ENCODE data around the gene SNCAIP. TPM values are rescaled to one million over a fixed set of nuclear protein-coding genes. Genes with fewer than 3 reads are reported as not detected.

Gene SNCAIP
- total RNA-seq, 1 experiment from 2014 or later = not detected

DNA sequence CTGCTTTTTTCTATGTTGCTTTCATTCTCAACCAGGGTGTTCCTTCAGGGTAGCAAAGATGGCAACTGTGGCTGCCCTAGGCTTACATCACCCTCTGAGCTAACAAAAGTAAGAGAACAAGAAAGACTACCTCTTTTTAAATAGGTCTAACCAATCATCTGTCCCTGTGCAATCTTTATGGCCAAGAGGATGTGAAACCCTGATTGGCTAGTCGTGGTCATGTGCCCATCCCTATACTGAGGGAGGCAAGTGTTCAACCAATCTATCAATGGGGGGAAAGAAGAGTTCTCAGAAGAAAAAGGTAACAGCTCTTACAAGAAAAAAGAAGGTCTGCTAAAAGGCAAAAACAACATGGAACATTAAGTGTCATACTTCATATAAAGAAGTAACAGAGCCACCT, 11.7 kb upstream of the SNCAIP start:
- no peak for ATAC-seq
- no TSS peak for BruUV-seq (replicated peaks)

GRCh38 chr5:122301016-122301415, 11.0 kb upstream of the SNCAIP start:
- CTCF ChIA-PET = no interaction called here
- POLR2A ChIA-PET = no interaction called here
- intact Hi-C loops (cut with micrococcal nuclease; ENCODE audit: unreplicated experiment) = no loop called here

More for the DNA sequence above, 11.7 kb upstream of the SNCAIP start:
- no peak overlapping the region for H3K27ac ChIP-seq (ENCODE audit: low read length)
- peaks cover 3% of the 10 kb centered on the region; the same call in 1 of the 2 replicates for H3K27me3 ChIP-seq (ENCODE audit: control insufficient read depth, insufficient read depth, low read length)
- H3K36me3 ChIP-seq (ENCODE audit: control insufficient read depth, insufficient read depth, low read length) = no peaks in the 10 kb centered on the region
- no peak overlapping the region for H3K4me3 ChIP-seq (ENCODE audit: low read depth in 2 of 2, low read length in 2 of 2)
- intact Hi-C loops (cut with micrococcal nuclease; ENCODE audit: unreplicated experiment) = no loop called here
- H3K4me1 ChIP-seq (ENCODE audit: control insufficient read depth, insufficient read depth, low read length) = no peaks in the 10 kb centered on the region
- CTCF ChIA-PET = no interaction called here
- POLR2A ChIA-PET = no interaction called here
- no peaks in the 10 kb centered on the region for H3K9me3 ChIP-seq (ENCODE audit: control insufficient read depth, insufficient read depth, low read depth, low read length)
- TF ChIP-seq, protein P1, sequence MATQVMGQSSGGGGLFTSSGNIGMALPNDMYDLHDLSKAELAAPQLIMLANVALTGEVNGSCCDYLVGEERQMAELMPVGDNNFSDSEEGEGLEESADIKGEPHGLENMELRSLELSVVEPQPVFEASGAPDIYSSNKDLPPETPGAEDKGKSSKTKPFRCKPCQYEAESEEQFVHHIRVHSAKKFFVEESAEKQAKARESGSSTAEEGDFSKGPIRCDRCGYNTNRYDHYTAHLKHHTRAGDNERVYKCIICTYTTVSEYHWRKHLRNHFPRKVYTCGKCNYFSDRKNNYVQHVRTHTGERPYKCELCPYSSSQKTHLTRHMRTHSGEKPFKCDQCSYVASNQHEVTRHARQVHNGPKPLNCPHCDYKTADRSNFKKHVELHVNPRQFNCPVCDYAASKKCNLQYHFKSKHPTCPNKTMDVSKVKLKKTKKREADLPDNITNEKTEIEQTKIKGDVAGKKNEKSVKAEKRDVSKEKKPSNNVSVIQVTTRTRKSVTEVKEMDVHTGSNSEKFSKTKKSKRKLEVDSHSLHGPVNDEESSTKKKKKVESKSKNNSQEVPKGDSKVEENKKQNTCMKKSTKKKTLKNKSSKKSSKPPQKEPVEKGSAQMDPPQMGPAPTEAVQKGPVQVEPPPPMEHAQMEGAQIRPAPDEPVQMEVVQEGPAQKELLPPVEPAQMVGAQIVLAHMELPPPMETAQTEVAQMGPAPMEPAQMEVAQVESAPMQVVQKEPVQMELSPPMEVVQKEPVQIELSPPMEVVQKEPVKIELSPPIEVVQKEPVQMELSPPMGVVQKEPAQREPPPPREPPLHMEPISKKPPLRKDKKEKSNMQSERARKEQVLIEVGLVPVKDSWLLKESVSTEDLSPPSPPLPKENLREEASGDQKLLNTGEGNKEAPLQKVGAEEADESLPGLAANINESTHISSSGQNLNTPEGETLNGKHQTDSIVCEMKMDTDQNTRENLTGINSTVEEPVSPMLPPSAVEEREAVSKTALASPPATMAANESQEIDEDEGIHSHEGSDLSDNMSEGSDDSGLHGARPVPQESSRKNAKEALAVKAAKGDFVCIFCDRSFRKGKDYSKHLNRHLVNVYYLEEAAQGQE (IDR thresholded peaks at IDR 0.05; ENCODE audit: insufficient read depth in 1 of 2, low read depth in 2 of 2, low read length in 1 of 2) = no peak
- TF ChIP-seq SIN3A (IDR thresholded peaks at IDR 0.05; ENCODE audit: borderline replicate concordance, insufficient read depth, low read depth, low read length) (no peak), TCF7L2 (IDR thresholded peaks at IDR 0.05; ENCODE audit: low read depth, low read length) (no peak), POLR2AphosphoS5 (IDR thresholded peaks at IDR 0.05; ENCODE audit: low read depth, low read length) (no peak)
- TF ChIP-seq, protein P2, sequence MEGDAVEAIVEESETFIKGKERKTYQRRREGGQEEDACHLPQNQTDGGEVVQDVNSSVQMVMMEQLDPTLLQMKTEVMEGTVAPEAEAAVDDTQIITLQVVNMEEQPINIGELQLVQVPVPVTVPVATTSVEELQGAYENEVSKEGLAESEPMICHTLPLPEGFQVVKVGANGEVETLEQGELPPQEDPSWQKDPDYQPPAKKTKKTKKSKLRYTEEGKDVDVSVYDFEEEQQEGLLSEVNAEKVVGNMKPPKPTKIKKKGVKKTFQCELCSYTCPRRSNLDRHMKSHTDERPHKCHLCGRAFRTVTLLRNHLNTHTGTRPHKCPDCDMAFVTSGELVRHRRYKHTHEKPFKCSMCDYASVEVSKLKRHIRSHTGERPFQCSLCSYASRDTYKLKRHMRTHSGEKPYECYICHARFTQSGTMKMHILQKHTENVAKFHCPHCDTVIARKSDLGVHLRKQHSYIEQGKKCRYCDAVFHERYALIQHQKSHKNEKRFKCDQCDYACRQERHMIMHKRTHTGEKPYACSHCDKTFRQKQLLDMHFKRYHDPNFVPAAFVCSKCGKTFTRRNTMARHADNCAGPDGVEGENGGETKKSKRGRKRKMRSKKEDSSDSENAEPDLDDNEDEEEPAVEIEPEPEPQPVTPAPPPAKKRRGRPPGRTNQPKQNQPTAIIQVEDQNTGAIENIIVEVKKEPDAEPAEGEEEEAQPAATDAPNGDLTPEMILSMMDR (IDR thresholded peaks at IDR 0.05) = no peak
- in situ Hi-C loops (cut with HindIII; ENCODE audit: low pct_unique_long_range_greater_than_20kb, low sequenced_read_pairs) = no loop called here
- DNase-seq (ENCODE audit: low read depth, low spot score) = no peak

More at GRCh38 chr5:122301016-122301415, 11.0 kb upstream of the SNCAIP start:
- TF ChIP-seq TCF7L2 (IDR thresholded peaks at IDR 0.05; ENCODE audit: low read depth, low read length) (no peak), POLR2AphosphoS5 (IDR thresholded peaks at IDR 0.05; ENCODE audit: low read depth, low read length) (no peak), SIN3A (IDR thresholded peaks at IDR 0.05; ENCODE audit: borderline replicate concordance, insufficient read depth, low read depth, low read length) (no peak)
- TF ChIP-seq, protein P1 (IDR thresholded peaks at IDR 0.05; ENCODE audit: insufficient read depth in 1 of 2, low read depth in 2 of 2, low read length in 1 of 2) = no peak
- TF ChIP-seq, protein P2 (IDR thresholded peaks at IDR 0.05) = no peak
- H3K36me3 ChIP-seq (ENCODE audit: control insufficient read depth, insufficient read depth, low read length) = no peaks in the 10 kb centered on the region
- DNase-seq (ENCODE audit: low read depth, low spot score) (no peak), ATAC-seq (no peak)
- no TSS peak for BruUV-seq (replicated peaks)
- H3K4me1 ChIP-seq (ENCODE audit: control insufficient read depth, insufficient read depth, low read length) = no peaks in the 10 kb centered on the region
- H3K27ac ChIP-seq (ENCODE audit: low read length) = no peak overlapping the region
- no peaks in the 10 kb centered on the region for H3K9me3 ChIP-seq (ENCODE audit: control insufficient read depth, insufficient read depth, low read depth, low read length)
- peaks cover 3% of the 10 kb centered on the region; the same call in 1 of the 2 replicates for H3K27me3 ChIP-seq (ENCODE audit: control insufficient read depth, insufficient read depth, low read length)
- in situ Hi-C loops (cut with HindIII; ENCODE audit: low pct_unique_long_range_greater_than_20kb, low sequenced_read_pairs) = no loop called here
- no peak overlapping the region for H3K4me3 ChIP-seq (ENCODE audit: low read depth in 2 of 2, low read length in 2 of 2)
